GM12878 (cell line): Measurements from ENCODE around the gene TAS1R2. TPM values are rescaled to one million over a fixed set of nuclear protein-coding genes. Genes with fewer than 3 reads are reported as not detected.

Experiments
- ATAC-seq: fragments of 200-7000 bp; cut with Tn5 transposase; 3 replicates; pipeline ENCODE4 v1.9.1; 2020; ENCODE audit warnings: mild to moderate bottlenecking, moderate library complexity
- BruUV-seq: library from RNA; stranded (reverse); fragments of 400-500 nt; replicated peaks from 2 replicates; lab custom pipeline; 2021; lab: Mats Ljungman, UMichigan
- CTCF ChIA-PET: fragments of 300-600 bp; sonication (Branson Sonifier 250); formaldehyde crosslinking; extraction: SDS; loops from one replicate; lab custom pipeline; 2021; ENCODE audit warnings: inconsistent platforms; lab: Yijun Ruan, JAX
- POLR2A ChIA-PET: fragments of 350-600 bp; formaldehyde crosslinking; extraction: SDS; loops from one replicate; lab custom pipeline; 2021; ENCODE audit warnings: inconsistent platforms; lab: Charles Lee
- RAD21 ChIA-PET: fragments of 300-600 bp; sonication (Branson Sonifier 250); formaldehyde crosslinking; loops from one replicate; lab custom pipeline; 2023; ENCODE audit warnings: antibody characterized with exemption; ENCODE audit not compliant: unreplicated experiment; lab: Charles Lee
- SMC1A ChIA-PET: fragments of 300-600 bp; sonication (Branson Sonifier 250); formaldehyde crosslinking; loops from one replicate; lab custom pipeline; 2023; ENCODE audit not compliant: unreplicated experiment, uncharacterized antibody; lab: Charles Lee
- DNase-seq: peaks from one replicate; pipeline ENCODE4 v3.0.0-alpha.2; 2011; ENCODE audit warnings: low read depth, low spot score
- FAIRE-seq: peaks from 3 replicates; lab custom pipeline; 2011; peaks lifted over from hg19 to GRCh38; lab: Jason Lieb, UNC
- H2AFZ ChIP-seq: 2 replicates; pipeline ENCODE4 v1.6.0; 2011; ENCODE audit warnings: low read depth, low read length, control low read depth; ENCODE audit not compliant: control insufficient read depth
- H3K27ac ChIP-seq: 2 replicates; pipeline ENCODE4 v1.5.1; 2011; ENCODE audit warnings: control low read depth; ENCODE audit not compliant: control insufficient read depth, insufficient read depth
- H3K27me3 ChIP-seq, 2 experiments: replicated peaks in 1 of 2; 2 replicates each; pipeline versions ENCODE4 v1.6.0 to v1.6.1; 2011; ENCODE audit warnings: low read length in 1 of 2; ENCODE audit not compliant: control insufficient read depth in 2 of 2, insufficient read depth in 2 of 2
- H3K36me3 ChIP-seq, 2 experiments: 2 replicates each; pipeline ENCODE4 v1.5.1; 2011; ENCODE audit warnings: low read length in 1 of 2; ENCODE audit not compliant: control insufficient read depth in 2 of 2, insufficient read depth in 2 of 2
- H3K4me1 ChIP-seq: 2 replicates; pipeline ENCODE4 v1.6.1; 2011; ENCODE audit warnings: mild to moderate bottlenecking, low read length, moderate library complexity, mixed read lengths; ENCODE audit not compliant: control insufficient read depth, insufficient read depth
- H3K4me2 ChIP-seq: 2 replicates; pipeline ENCODE4 v1.6.0; 2011; ENCODE audit warnings: control low read depth; ENCODE audit not compliant: control insufficient read depth, insufficient read depth
- H3K4me3 ChIP-seq: fragments of 200-600 bp; sonication (generic); 2 replicates; pipeline ENCODE4 v1.5.1; 2016
- H3K79me2 ChIP-seq: 2 replicates; pipeline ENCODE4 v1.6.0; 2011; ENCODE audit warnings: low read length; ENCODE audit not compliant: control insufficient read depth, insufficient read depth
- H3K9ac ChIP-seq: 2 replicates; pipeline ENCODE4 v1.8.0; 2011; ENCODE audit warnings: low read length, control low read depth, mixed read lengths; ENCODE audit not compliant: control insufficient read depth, insufficient read depth
- H3K9me3 ChIP-seq: replicated peaks from 3 replicates; pipeline ENCODE4 v1.5.1; 2011; ENCODE audit warnings: mild to moderate bottlenecking, low read length; ENCODE audit not compliant: control insufficient read depth, insufficient read depth
- H4K20me1 ChIP-seq: 2 replicates; pipeline ENCODE4 v1.6.0; 2011; ENCODE audit not compliant: control insufficient read depth, insufficient read depth
- ATF7 ChIP-seq: fragments of 450-650 bp; IDR thresholded peaks from 2 replicates; pipeline ENCODE4 v1.6.1; 2016; ENCODE audit warnings: low read depth, mild to moderate bottlenecking
- BMI1 ChIP-seq: fragments of 450-650 bp; IDR thresholded peaks from 2 replicates; pipeline ENCODE4 v1.6.1; 2016; ENCODE audit warnings: mild to moderate bottlenecking, moderate library complexity, borderline replicate concordance
- EGR1 ChIP-seq, 2 experiments: IDR thresholded peaks; 1 replicate in 1 of 2; 2 replicates in 1 of 2; pipeline ENCODE4 v1.6.1; 2011 to 2012; ENCODE audit warnings: low read depth in 2 of 2, low read length in 2 of 2, borderline replicate concordance in 1 of 2, mild to moderate bottlenecking in 1 of 2, moderate library complexity in 1 of 2
- HSF1 ChIP-seq: fragments of 150-350 bp; IDR thresholded peaks from 2 replicates; pipeline ENCODE4 v1.6.1; 2014; ENCODE audit warnings: mild to moderate bottlenecking, low read depth, low read length
- MEF2B ChIP-seq: fragments of 450-650 bp; IDR thresholded peaks from 2 replicates; pipeline ENCODE4 v1.6.1; 2018; ENCODE audit warnings: mild to moderate bottlenecking, moderate library complexity; ENCODE audit not compliant: partially characterized antibody, poor library complexity, severe bottlenecking
- POU2F2 ChIP-seq: IDR thresholded peaks from 3 replicates; pipeline ENCODE4 v1.6.1; 2011; ENCODE audit warnings: low read depth, mild to moderate bottlenecking, low read length, borderline replicate concordance
- SUPT20H ChIP-seq: IDR thresholded peaks from 2 replicates; pipeline ENCODE4 v1.6.1; 2011; ENCODE audit warnings: low read depth, mild to moderate bottlenecking, low read length, moderate library complexity, borderline replicate concordance; ENCODE audit not compliant: control insufficient read depth
- WGBS: methylation state at CpG from one replicate; pipeline ENCODE4 v1.1.6; 2016; ENCODE audit warnings: low lambda C conversion rate; ENCODE audit not compliant: insufficient replicate concordance, insufficient coverage; ENCODE audit errors: missing lambda C conversion rate; 5-methylcytosine and 5-hydroxymethylcytosine counted together
- in situ Hi-C: fragments of 300-500 bp; cut with MboI; formaldehyde crosslinking; loops from 9 replicates; pipeline ENCODE4 v1.14.3; 2018; ENCODE audit warnings: mixed read lengths
- intact Hi-C: fragments of 100-400 bp; cut with micrococcal nuclease; formaldehyde crosslinking; loops from one replicate; pipeline ENCODE4 v1.14.2; 2022; ENCODE audit not compliant: unreplicated experiment
- polyA plus RNA-seq, 11 experiments: library from polyadenylated mRNA; depleted of rRNA in 4 of 11; unstranded in 6 of 11; stranded (reverse) in 5 of 11; fragments of >200 nt; fragmentation: Nextera tagmentation in 4 of 11; fragmentation: Illumina TruSeq in 1 of 11; extraction: Ambion mirVana in 4 of 11; extraction: Trizol in 1 of 11; gene quantifications; 1 replicate in 1 of 11; 2 replicates in 10 of 11; pipeline versions ENCODE4 v1.2.1 to v1.2.3, GENCODE V29; 2011 to 2016; ENCODE audit warnings: inconsistent platforms in 2 of 11, missing spikeins in 2 of 11, low read depth in 1 of 11
- total RNA-seq, 4 experiments: library from RNA; depleted of rRNA in 3 of 4; stranded (reverse); fragments of >200 nt in 3 of 4; fragmentation: Illumina TruSeq in 1 of 4; extraction: Trizol in 1 of 4; gene quantifications; 2 replicates each; pipeline versions ENCODE4 v1.2.1 to v1.2.3, GENCODE V29; 2013 to 2021
- TF ChIP-seq, protein P1 (sequence below): fragments of 450-650 bp; IDR thresholded peaks from 2 replicates; pipeline ENCODE4 v1.6.1; 2018; ENCODE audit warnings: borderline replicate concordance, mild to moderate bottlenecking; ENCODE audit not compliant: partially characterized antibody

Gene TAS1R2
- total and polyA plus RNA-seq, 10 of the 15 experiments (the other 5 are each of a cell fraction or from before 2014, with no cell fraction given) = not detected

- no peak for TF ChIP-seq EGR1 (IDR thresholded peaks at IDR 0.05; ENCODE audit: borderline replicate concordance in 1 of 2, low read depth in 2 of 2, low read length in 2 of 2)
- TF ChIP-seq SUPT20H = no peak
Observed at GRCh38 chr1:18805150-18805879, 54.1 kb downstream of the TAS1R2 start (continued).

DNA sequence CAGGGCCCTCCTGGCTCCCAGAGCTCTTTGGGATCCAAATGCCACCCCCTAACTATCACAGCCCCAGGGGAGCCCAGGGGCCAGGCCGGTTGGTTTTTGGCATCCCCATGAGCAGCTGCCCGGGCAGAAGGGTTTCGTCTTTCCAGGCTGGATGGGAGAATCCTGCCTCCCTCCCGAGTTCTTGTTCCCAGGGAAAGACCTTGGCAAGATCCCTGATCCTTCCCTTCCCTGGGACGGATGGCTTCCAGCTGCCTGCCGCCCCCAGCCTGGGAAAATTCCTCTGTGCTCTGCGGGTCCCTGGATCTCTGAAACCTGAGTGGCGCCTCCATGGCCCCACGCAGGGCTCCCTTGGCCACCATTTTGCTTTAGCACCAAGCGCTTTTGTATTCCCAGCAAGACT, 55.6 kb downstream of the TAS1R2 start:
- H3K9me3 ChIP-seq = no peaks in the 10 kb centered on the region
- no peak overlapping the region for H3K4me3 ChIP-seq
- TF ChIP-seq POU2F2 = no peak
- no peaks in the 10 kb centered on the region; a peak in 2 of 4 replicates for H3K27me3 ChIP-seq
- no peaks in the 10 kb centered on the region for H3K36me3 ChIP-seq
- FAIRE-seq (no peak), ATAC-seq (no peak), DNase-seq (no peak)
- POLR2A ChIA-PET = no interaction called here
- no peaks in the 10 kb centered on the region for H3K79me2 ChIP-seq
- no peak overlapping the region for H2AFZ ChIP-seq
- H3K4me1 ChIP-seq = no peaks in the 10 kb centered on the region
- H3K9ac ChIP-seq = no peak overlapping the region
- RAD21 ChIA-PET = no interaction called here
- H3K27ac ChIP-seq = no peak overlapping the region
- BruUV-seq = no TSS peak
- no peaks in the 10 kb centered on the region for H4K20me1 ChIP-seq
- WGBS = 25% methylated on average over 10 of the region's 10 CpGs
- SMC1A ChIA-PET = no interaction called here
- in situ Hi-C loops = no loop called here
- CTCF ChIA-PET = no interaction called here
- intact Hi-C loops = no loop called here
- no peak overlapping the region for H3K4me2 ChIP-seq

- Histone ChIP-seq H3K27me3 (no peaks in the 10 kb centered on the region; a peak in 2 of 4 replicates), H3K79me2 (no peaks in the 10 kb centered on the region), H3K36me3 (no peaks in the 10 kb centered on the region), H2AFZ (no peak overlapping the region), H4K20me1 (no peaks in the 10 kb centered on the region), H3K27ac (no peak overlapping the region), H3K9me3 (no peaks in the 10 kb centered on the region), H3K4me3 (no peak overlapping the region), H3K4me1 (no peaks in the 10 kb centered on the region), H3K4me2 (no peak overlapping the region), H3K9ac (no peak overlapping the region)
- FAIRE-seq = no peak
- no peak for ATAC-seq
- BruUV-seq = no TSS peak
- in situ Hi-C loops (no loop called here), intact Hi-C loops (no loop called here)
- SMC1A ChIA-PET = no interaction called here
- RAD21 ChIA-PET = no interaction called here
- POLR2A ChIA-PET = no interaction called here
- DNase-seq = no peak
- CTCF ChIA-PET = no interaction called here
- 11% methylated on average over 13 of the region's 13 CpGs for WGBS
- TF ChIP-seq HSF1 = no peak
- TF ChIP-seq, protein P1, sequence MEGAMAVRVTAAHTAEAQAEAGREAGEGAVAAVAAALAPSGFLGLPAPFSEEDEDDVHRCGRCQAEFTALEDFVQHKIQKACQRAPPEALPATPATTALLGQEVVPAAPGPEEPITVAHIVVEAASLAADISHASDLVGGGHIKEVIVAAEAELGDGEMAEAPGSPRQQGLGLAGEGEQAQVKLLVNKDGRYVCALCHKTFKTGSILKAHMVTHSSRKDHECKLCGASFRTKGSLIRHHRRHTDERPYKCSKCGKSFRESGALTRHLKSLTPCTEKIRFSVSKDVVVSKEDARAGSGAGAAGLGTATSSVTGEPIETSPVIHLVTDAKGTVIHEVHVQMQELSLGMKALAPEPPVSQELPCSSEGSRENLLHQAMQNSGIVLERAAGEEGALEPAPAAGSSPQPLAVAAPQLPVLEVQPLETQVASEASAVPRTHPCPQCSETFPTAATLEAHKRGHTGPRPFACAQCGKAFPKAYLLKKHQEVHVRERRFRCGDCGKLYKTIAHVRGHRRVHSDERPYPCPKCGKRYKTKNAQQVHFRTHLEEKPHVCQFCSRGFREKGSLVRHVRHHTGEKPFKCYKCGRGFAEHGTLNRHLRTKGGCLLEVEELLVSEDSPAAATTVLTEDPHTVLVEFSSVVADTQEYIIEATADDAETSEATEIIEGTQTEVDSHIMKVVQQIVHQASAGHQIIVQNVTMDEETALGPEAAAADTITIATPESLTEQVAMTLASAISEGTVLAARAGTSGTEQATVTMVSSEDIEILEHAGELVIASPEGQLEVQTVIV = no peak
- TF ChIP-seq MEF2B = no peak
- TF ChIP-seq BMI1 = no peak
- TF ChIP-seq ATF7 = no peak
Observed at GRCh38 chr1:18803151-18803791, 56.2 kb downstream of the TAS1R2 start.
